PFSK-1 (cell line): ENCODE results near the gene NOL4L.

Experiments
- FOXP2 ChIP-seq: optimal IDR thresholded peaks from 2 replicates; pipeline ENCODE3; 2011; ENCODE audit warnings: borderline replicate concordance, control low read depth, inconsistent platforms; ENCODE audit not compliant: insufficient read depth; ENCODE audit errors: extremely low read length, extremely low read depth
- POLR2AphosphoS5 ChIP-seq: IDR thresholded peaks from 2 replicates; pipeline ENCODE4 v1.6.1; 2012; ENCODE audit warnings: low read depth, mild to moderate bottlenecking, control low read depth, low read length, moderate library complexity
- SIN3A ChIP-seq: IDR thresholded peaks from 2 replicates; pipeline ENCODE4 v1.6.1; 2012; ENCODE audit warnings: mild to moderate bottlenecking, low read length, moderate library complexity, borderline replicate concordance; ENCODE audit not compliant: insufficient read depth
- TAF1 ChIP-seq: IDR thresholded peaks from 2 replicates; pipeline ENCODE4 v1.6.1; 2012; ENCODE audit warnings: low read length, control low read depth, borderline replicate concordance; ENCODE audit not compliant: insufficient read depth
- TF ChIP-seq, protein P1 (sequence below), 2 experiments: IDR thresholded peaks; 2 replicates each; pipeline versions ENCODE4 v1.6.1 to v1.8.0; 2011 to 2012; ENCODE audit warnings: low read depth in 2 of 2, low read length in 2 of 2, control low read depth in 1 of 2, inconsistent platforms in 1 of 2, mild to moderate bottlenecking in 1 of 2, moderate library complexity in 1 of 2; ENCODE audit not compliant: insufficient read depth in 1 of 2

- TF ChIP-seq FOXP2 = no peak
- no peak for TF ChIP-seq SIN3A
- TF ChIP-seq, protein P1, sequence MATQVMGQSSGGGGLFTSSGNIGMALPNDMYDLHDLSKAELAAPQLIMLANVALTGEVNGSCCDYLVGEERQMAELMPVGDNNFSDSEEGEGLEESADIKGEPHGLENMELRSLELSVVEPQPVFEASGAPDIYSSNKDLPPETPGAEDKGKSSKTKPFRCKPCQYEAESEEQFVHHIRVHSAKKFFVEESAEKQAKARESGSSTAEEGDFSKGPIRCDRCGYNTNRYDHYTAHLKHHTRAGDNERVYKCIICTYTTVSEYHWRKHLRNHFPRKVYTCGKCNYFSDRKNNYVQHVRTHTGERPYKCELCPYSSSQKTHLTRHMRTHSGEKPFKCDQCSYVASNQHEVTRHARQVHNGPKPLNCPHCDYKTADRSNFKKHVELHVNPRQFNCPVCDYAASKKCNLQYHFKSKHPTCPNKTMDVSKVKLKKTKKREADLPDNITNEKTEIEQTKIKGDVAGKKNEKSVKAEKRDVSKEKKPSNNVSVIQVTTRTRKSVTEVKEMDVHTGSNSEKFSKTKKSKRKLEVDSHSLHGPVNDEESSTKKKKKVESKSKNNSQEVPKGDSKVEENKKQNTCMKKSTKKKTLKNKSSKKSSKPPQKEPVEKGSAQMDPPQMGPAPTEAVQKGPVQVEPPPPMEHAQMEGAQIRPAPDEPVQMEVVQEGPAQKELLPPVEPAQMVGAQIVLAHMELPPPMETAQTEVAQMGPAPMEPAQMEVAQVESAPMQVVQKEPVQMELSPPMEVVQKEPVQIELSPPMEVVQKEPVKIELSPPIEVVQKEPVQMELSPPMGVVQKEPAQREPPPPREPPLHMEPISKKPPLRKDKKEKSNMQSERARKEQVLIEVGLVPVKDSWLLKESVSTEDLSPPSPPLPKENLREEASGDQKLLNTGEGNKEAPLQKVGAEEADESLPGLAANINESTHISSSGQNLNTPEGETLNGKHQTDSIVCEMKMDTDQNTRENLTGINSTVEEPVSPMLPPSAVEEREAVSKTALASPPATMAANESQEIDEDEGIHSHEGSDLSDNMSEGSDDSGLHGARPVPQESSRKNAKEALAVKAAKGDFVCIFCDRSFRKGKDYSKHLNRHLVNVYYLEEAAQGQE (IDR thresholded peaks at IDR 0.05; ENCODE audit: insufficient read depth in 1 of 2, low read depth in 2 of 2, low read length in 2 of 2) = no peak
- no peak for TF ChIP-seq TAF1
- TF ChIP-seq POLR2AphosphoS5 = no peak
Observed at GRCh38 chr20:32522776-32523612, 62.1 kb downstream of the NOL4L start.
